GM21390 (cell line): Measurements from ENCODE around the gene MYO5C.

Experiments used
- ATAC-seq: cut with Tn5 transposase; IDR thresholded peaks from one replicate; pipeline ENCODE4 v1.9.1; 2021; ENCODE audit not compliant: unreplicated experiment

MYO5C gene

DNA sequence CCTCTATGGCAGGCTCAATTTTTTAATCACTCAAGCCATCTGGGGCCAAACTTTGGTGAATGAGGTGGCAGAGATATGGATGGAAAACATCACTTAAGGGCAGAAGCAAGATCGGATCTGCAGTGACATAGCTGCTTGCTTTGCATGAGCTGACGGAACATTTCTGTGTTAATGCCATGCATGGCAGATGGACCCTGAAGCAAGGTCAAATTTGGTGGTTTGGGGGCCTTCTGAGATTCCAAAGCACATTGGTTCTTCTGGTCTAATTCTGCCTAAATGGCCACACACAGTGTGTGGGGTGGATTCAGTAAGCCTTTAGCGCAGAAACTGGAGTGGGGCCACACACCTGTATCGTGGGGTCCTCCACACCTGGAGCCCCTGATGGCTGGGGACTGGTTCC, 144.7 kb downstream of the MYO5C start:
- no peak for ATAC-seq

- no peak for ATAC-seq
Measured at GRCh38 chr15:52150043-52150825, 145.4 kb downstream of the MYO5C start.

DNA sequence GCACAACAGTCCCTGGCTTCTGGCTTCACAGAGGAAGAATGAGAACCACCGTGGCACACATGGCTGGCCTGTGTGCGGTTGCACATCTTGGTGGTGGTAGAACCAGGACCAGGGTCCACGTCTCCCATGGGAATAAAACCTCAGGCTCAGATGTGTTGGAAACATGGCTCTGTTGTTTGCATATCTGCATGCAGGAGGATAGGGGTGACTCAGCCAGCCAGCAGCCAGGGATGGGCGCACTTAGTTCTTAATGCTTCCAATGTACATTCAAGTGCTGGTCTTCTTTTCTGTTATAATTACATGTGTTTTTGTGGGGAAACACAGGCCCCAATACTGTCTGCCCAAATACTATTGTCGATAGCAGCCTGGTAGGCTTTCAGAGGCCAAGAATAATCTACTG, 147.2 kb downstream of the MYO5C start:
- no peak for ATAC-seq

- ATAC-seq: no peak
Measured at GRCh38 chr15:52146776-52147175, 148.8 kb downstream of the MYO5C start.

DNA sequence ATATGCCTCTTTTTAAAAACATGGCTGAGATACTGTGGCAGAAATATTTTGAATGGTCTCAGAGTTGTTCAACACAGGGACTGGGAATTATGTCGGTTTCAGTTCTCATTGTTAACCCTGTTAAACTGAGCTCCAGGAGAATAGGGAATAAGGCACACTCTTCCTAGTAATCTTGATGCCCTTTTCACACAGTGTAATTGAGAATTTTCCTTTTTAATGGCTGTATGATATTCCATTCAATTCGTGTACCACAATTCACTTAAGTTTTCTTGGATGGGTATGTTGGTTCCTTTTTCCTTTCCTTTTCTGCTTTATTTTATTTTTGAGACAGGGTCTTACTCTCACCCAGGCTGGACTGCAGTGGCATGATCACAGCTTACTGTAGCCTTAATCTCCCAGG, 149.3 kb downstream of the MYO5C start:
- no peak for ATAC-seq

DNA sequence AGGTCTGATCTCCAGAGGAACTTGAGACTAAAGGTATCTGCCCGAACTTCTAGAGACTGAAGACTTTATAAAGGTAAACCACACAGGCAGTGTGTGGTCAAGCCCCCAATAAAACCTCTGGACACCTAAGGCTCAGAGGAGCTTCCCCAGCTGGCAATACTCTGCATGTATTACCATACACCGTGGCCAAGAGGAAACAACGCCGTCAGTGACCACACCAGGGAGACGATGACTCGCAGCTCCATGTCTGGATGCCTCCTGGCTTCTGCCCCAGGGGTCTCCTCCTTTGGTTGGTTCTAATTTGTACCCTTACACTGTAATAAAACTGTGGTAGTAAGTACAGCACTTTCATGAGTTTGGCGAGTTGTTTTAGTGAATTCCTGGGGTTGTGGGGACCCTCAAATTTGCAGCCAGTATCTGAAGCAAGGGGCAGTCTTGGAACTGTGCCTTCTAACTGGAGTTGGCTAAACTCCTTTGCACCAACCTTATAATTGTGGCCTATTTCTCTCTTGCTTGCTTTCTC, 150.9 kb downstream of the MYO5C start:
- ATAC-seq: no peak

GRCh38 chr15:52143873-52144272, 151.7 kb downstream of the MYO5C start:
- no peak for ATAC-seq
